Thoracic aorta (tissue), 2 donors: ENCODE results near the gene SUCNR1. TPM values are rescaled to one million over a fixed set of nuclear protein-coding genes. Genes with fewer than 3 reads are reported as not detected.

ENCODE experiments used
- ATAC-seq: fragments of 150-250 bp; one replicate; pipeline ENCODE4 v1.8.0; 2017; ENCODE audit warnings: low read depth; ENCODE audit not compliant: insufficient number of reproducible peaks, low FRiP score
- DNase-seq: peaks from one replicate; pipeline ENCODE4 v3.0.0-alpha.2; 2020; ENCODE audit warnings: low spot score
- H3K27ac ChIP-seq, 2 donors: fragments of 200-600 bp; sonication (generic); 1 replicate in 1 of 2; 2 replicates in 1 of 2; pipeline ENCODE4 v1.5.1; 2016; ENCODE audit warnings: mild to moderate bottlenecking in 2 of 2, moderate library complexity in 2 of 2
- H3K27me3 ChIP-seq: fragments of 200-600 bp; sonication (generic); replicated peaks from 2 replicates; pipeline ENCODE4 v1.6.0; 2016; ENCODE audit warnings: mild to moderate bottlenecking; ENCODE audit not compliant: insufficient read depth
- H3K36me3 ChIP-seq: fragments of 200-600 bp; sonication (generic); one replicate; pipeline ENCODE4 v1.5.1; 2016
- H3K4me1 ChIP-seq, 2 donors: fragments of 200-600 bp; sonication (generic); 1 replicate in 1 of 2; 2 replicates in 1 of 2; pipeline versions ENCODE4 v1.5.1 to v1.6.0; 2016; ENCODE audit warnings: low read depth in 2 of 2, mild to moderate bottlenecking in 1 of 2; ENCODE audit not compliant: control insufficient read depth in 1 of 2
- H3K4me3 ChIP-seq: fragments of 200-600 bp; sonication (generic); 2 replicates; pipeline ENCODE4 v1.5.1; 2016; ENCODE audit warnings: mild to moderate bottlenecking
- H3K9me3 ChIP-seq: fragments of 200-600 bp; sonication (generic); 2 replicates; pipeline ENCODE4 v1.5.1; 2016
- total RNA-seq, 2 donors: library from RNA; depleted of rRNA; stranded (reverse); fragments of >200 nt; gene quantifications; one replicate each; pipeline versions ENCODE4 v1.1.0 to v1.2.3, GENCODE V29; 2016
- TF ChIP-seq, protein P1 (sequence below): fragments of 200-600 bp; sonication (generic); IDR thresholded peaks from one replicate; pipeline ENCODE4 v1.5.1; 2019; ENCODE audit warnings: antibody characterized with exemption

The SUCNR1 gene
- total RNA-seq, 2 donors from 2014 or later, result 3.2 to 10.7 TPM

DNA sequence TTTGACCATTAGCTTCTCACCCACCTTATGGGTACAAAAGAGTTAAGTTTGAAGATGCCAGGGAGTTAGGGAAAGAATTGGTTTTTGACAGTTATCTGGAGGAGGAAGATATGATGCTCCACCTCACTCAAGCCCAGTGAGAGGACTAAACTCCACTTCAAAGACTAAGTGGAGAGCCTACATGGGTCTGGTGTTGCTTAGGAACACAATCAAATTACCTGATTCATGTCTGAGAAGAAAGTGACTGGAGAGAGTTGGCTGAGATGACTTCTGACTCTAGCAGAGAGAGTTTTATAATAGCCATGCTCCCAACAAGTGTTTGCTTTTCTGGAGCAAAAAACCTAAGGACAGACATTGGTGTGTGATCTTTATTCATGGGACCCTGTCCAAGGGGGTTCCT is 43.3 kb downstream of the SUCNR1 start:
- ATAC-seq, result no peak

DNA sequence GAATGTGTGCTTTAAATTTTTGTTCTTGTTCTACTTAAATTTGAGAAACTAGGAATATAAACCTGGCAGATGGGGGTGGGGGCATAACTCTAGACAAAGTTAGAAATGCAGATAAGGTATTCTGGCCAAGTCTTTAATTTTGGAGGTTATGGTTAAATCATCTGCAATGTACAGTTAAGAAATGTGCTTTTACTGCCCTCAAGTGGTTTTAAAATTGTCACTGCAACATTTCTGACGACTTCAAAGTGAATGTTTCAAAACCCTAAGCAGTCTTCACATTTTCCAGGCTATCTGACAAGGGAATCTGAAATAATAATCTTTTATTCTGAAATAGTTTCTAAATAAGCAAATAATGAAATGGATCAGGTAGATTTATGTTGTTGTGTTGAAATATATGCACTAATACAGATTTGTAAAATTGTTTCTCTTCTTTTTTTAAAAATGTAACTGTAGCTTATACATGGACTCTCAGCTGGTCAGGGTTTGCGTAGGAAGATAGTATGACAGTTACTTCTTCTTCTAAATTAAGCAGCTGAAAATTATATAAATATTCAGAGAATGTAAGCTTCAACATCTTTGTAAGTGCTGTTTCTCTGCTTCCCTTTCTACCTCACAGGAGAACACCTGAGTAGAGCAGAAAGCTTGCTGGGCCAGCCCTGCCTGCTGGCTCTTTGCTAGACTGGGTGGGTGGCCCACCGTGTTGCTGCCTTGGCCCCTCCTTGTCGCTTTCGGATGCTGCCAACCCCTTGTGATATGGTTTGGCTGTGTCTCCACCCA is 45.0 kb downstream of the SUCNR1 start:
- DNase-seq, result no peak
- peak; percentile 39 for ATAC-seq
- H3K9me3 ChIP-seq, result no peaks in the 10 kb centered on the region
- H3K4me1 ChIP-seq, result no peaks in the 10 kb centered on the region
- peak overlapping the region in 1 of 2 donors; percentile 47 for H3K27ac ChIP-seq
- H3K27me3 ChIP-seq, result no peaks in the 10 kb centered on the region
- TF ChIP-seq, protein P1, sequence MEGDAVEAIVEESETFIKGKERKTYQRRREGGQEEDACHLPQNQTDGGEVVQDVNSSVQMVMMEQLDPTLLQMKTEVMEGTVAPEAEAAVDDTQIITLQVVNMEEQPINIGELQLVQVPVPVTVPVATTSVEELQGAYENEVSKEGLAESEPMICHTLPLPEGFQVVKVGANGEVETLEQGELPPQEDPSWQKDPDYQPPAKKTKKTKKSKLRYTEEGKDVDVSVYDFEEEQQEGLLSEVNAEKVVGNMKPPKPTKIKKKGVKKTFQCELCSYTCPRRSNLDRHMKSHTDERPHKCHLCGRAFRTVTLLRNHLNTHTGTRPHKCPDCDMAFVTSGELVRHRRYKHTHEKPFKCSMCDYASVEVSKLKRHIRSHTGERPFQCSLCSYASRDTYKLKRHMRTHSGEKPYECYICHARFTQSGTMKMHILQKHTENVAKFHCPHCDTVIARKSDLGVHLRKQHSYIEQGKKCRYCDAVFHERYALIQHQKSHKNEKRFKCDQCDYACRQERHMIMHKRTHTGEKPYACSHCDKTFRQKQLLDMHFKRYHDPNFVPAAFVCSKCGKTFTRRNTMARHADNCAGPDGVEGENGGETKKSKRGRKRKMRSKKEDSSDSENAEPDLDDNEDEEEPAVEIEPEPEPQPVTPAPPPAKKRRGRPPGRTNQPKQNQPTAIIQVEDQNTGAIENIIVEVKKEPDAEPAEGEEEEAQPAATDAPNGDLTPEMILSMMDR, result peak; percentile 57
- no peaks in the 10 kb centered on the region for H3K36me3 ChIP-seq
- no peak overlapping the region for H3K4me3 ChIP-seq

More for the DNA sequence above, 43.3 kb downstream of the SUCNR1 start:
- Histone ChIP-seq H3K36me3 (no peaks in the 10 kb centered on the region), H3K4me1 (peaks cover 0 to 11% of the 10 kb centered on the region in 2 donors), H3K27me3 (no peaks in the 10 kb centered on the region), H3K9me3 (no peaks in the 10 kb centered on the region), H3K27ac (no peak overlapping the region), H3K4me3 (no peak overlapping the region)
- DNase-seq, result no peak
- TF ChIP-seq, protein P1, result no peak

DNA sequence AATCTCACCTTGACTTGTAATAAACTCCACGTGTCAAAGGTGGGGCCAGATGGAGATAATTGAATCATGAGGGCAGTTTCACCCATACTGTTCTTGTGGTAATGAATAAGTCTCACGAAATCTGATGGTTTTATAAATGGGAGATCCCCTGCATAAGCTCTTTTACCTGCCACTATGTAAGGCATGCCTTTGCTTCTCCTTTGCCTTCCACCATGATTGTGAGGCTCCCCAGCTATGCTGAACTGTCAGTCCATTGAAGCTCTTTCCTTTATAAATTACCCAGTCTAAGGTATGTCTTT is 45.5 kb downstream of the SUCNR1 start:
- Histone ChIP-seq H3K27ac (peak overlapping the region in 1 of 2 donors; percentile 47), H3K9me3 (no peaks in the 10 kb centered on the region), H3K27me3 (no peaks in the 10 kb centered on the region), H3K4me1 (peaks cover 0 to under 1% of the 10 kb centered on the region in 2 donors), H3K4me3 (no peak overlapping the region), H3K36me3 (no peaks in the 10 kb centered on the region)
- TF ChIP-seq, protein P1, result no peak
- DNase-seq (no peak), ATAC-seq (no peak)

DNA sequence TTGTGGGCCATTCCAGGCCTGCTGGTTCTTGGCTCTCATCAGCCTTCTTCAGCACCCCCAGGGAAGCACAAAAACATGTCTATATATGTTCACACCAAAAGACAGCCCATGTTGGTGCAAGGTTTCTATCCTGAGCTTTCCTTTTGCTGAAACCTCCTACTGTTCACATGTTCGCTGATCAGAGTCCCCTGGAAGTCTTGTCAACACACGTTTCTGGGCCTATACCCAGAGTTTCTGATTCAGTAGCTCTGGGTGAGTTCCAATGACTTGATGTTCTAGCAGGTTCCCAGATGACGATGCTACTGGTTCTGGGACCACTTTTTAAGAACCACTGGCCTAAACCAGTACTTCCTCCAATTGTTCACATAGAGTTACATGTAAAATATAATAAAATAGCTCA is 46.0 kb downstream of the SUCNR1 start:
- Histone ChIP-seq H3K4me3 (no peak overlapping the region), H3K27ac (peak overlapping the region in 1 of 2 donors; percentile 47), H3K27me3 (no peaks in the 10 kb centered on the region), H3K4me1 (peaks cover 2 to 5% of the 10 kb centered on the region in 2 donors), H3K9me3 (no peaks in the 10 kb centered on the region), H3K36me3 (no peaks in the 10 kb centered on the region)
- TF ChIP-seq, protein P1, result no peak
- ATAC-seq (peak; percentile 64), DNase-seq (no peak)

DNA sequence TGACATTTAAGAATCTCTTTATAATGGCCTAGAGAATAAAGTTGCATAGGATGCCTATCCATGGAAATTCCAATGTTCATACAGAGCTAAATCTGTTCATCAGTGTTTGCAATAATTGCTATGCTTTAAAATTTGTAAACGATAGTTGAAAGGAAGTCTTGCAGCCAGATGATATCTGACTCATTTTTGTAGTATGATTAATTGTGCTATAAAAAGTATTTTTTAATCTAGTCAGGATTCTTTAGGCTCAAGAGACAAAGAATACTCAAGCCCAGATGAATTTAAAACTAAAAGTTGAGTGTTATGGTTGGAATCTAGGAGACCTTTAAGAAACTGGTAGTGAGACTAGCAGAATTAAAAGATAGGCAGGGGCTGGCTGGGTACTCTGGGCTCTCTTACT is 50.5 kb downstream of the SUCNR1 start:
- no peak overlapping the region for H3K27ac ChIP-seq
- peaks cover 9 to 35% of the 10 kb centered on the region in 2 donors for H3K4me1 ChIP-seq
- no peak for DNase-seq
- H3K36me3 ChIP-seq, result no peaks in the 10 kb centered on the region
- TF ChIP-seq, protein P1, result no peak
- H3K9me3 ChIP-seq, result no peaks in the 10 kb centered on the region
- H3K27me3 ChIP-seq, result no peaks in the 10 kb centered on the region
- ATAC-seq, result no peak
- no peak overlapping the region for H3K4me3 ChIP-seq
